Measurements from ENCODE around the gene COL6A1. TPM values are rescaled to one million over a fixed set of nuclear protein-coding genes. Genes with fewer than 3 reads are reported as not detected.

The COL6A1 gene
- total RNA-seq, 1 experiment from 2014 or later, result 193 TPM

DNA sequence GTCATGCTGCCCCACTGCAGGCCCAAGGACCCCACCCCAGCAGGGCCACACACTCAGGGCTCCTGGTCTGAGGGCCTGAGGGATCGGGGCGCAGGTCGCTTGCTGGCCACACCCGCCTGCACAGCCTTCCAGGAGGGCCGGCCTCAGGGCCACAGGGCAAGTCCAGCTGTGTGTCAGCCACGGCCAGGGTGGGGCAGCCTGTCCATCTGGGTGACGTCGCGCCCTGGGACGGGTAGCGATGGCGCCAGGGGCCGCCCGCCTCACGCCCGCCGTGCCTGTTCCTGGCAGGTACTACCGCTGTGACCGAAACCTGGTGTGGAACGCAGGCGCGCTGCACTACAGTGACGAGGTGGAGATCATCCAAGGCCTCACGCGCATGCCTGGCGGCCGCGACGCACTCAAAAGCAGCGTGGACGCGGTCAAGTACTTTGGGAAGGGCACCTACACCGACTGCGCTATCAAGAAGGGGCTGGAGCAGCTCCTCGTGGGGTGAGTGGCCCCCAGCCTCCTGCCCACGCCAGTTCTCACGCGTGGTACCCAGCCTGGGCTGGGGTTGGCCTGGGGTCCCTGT, 2.5 kb downstream of the COL6A1 start:
- H3K9ac ChIP-seq (ENCODE audit: extremely low read depth, insufficient read length, low read length), result no peak overlapping the region
- H3K79me2 ChIP-seq (ENCODE audit: insufficient read depth, low read length), result no peaks in the 10 kb centered on the region
- TF ChIP-seq, protein P1, sequence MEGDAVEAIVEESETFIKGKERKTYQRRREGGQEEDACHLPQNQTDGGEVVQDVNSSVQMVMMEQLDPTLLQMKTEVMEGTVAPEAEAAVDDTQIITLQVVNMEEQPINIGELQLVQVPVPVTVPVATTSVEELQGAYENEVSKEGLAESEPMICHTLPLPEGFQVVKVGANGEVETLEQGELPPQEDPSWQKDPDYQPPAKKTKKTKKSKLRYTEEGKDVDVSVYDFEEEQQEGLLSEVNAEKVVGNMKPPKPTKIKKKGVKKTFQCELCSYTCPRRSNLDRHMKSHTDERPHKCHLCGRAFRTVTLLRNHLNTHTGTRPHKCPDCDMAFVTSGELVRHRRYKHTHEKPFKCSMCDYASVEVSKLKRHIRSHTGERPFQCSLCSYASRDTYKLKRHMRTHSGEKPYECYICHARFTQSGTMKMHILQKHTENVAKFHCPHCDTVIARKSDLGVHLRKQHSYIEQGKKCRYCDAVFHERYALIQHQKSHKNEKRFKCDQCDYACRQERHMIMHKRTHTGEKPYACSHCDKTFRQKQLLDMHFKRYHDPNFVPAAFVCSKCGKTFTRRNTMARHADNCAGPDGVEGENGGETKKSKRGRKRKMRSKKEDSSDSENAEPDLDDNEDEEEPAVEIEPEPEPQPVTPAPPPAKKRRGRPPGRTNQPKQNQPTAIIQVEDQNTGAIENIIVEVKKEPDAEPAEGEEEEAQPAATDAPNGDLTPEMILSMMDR (conservative IDR thresholded peaks at IDR 0.05), result no peak

More for the DNA sequence above, 2.5 kb downstream of the COL6A1 start:
- no CpG with 5 or more reads among the region's 38 CpGs for WGBS (ENCODE audit: extremely low coverage, insufficient read length, low lambda C conversion rate)
- Histone ChIP-seq H4K8ac (replicated peaks; ENCODE audit: insufficient read length, low read depth, low read length) (no peak overlapping the region), H3K18ac (ENCODE audit: insufficient read length, low read depth, low read length) (no peak overlapping the region), H3K4ac (ENCODE audit: low read depth, low read length) (no peak overlapping the region), H3K23me2 (ENCODE audit: insufficient read length, low read depth, low read length, poor library complexity, severe bottlenecking) (peaks cover 14% of the 10 kb centered on the region), H3K9me3 (ENCODE audit: control insufficient read depth, low read depth, low read length) (no peaks in the 10 kb centered on the region), H4K20me1 (ENCODE audit: control insufficient read depth, insufficient read depth, insufficient read length) (peaks cover 2% of the 10 kb centered on the region), H3K23ac (ENCODE audit: insufficient read length, low read depth, low read length) (no peak overlapping the region), H2AK5ac (ENCODE audit: insufficient read length, low read length) (no peak overlapping the region), H3K4me2 (ENCODE audit: insufficient read depth, insufficient read length, low read length) (no peak overlapping the region), H3K27ac (ENCODE audit: insufficient read length, low read depth, low read length) (no peak overlapping the region), H3K4me1 (ENCODE audit: insufficient read depth, low read length) (no peaks in the 10 kb centered on the region), H2BK20ac (ENCODE audit: low read depth, low read length, poor library complexity, severe bottlenecking) (no peak overlapping the region), H3K14ac (ENCODE audit: insufficient read depth, low read length) (no peak overlapping the region), H4K5ac (ENCODE audit: insufficient read length, low read depth, low read length) (no peak overlapping the region), H2BK12ac (ENCODE audit: insufficient read length, low read depth, low read length) (no peak overlapping the region), H2AFZ (ENCODE audit: low read length) (no peak overlapping the region), H3K56ac (ENCODE audit: insufficient read length, low read depth, low read length) (no peak overlapping the region), H2BK15ac (ENCODE audit: low read depth, low read length) (no peak overlapping the region), H2BK120ac (ENCODE audit: low read depth, low read length, poor library complexity, severe bottlenecking) (no peak overlapping the region), H3K79me1 (ENCODE audit: insufficient read depth, low read depth, low read length, poor library complexity, severe bottlenecking) (no peaks in the 10 kb centered on the region), H3K27me3 (ENCODE audit: insufficient read depth, low read length) (no peaks in the 10 kb centered on the region; the same call in 1 of the 2 replicates), H4K91ac (ENCODE audit: insufficient read length, low read depth, low read length) (no peak overlapping the region), H3T11ph (ENCODE audit: low read length) (no peak overlapping the region), H2BK5ac (ENCODE audit: insufficient read length, low read length) (no peak overlapping the region)
- DNase-seq, result no peak
- H3K36me3 Mint-ChIP-seq (ENCODE audit: insufficient read depth in 1 of 3, low read depth in 3 of 3), result peaks cover 15 to 27% (median 17%) of the 10 kb centered on the region in 3 experiments
- no peak overlapping the region for H3K27ac Mint-ChIP-seq
- no peak overlapping the region for H3K4me3 Mint-ChIP-seq
- peaks cover 5% of the 10 kb centered on the region for H3K27me3 Mint-ChIP-seq (ENCODE audit: low read depth)
- H3K4me1 Mint-ChIP-seq, result peaks cover 4 to 6% of the 10 kb centered on the region in 2 experiments; a peak in 3 of 4 replicates
- no peaks in the 10 kb centered on the region for H3K9me3 Mint-ChIP-seq
